Adrenal gland (tissue), 5 donors: ENCODE results near the gene UBXN11.

ENCODE experiments used
- POLR2A ChIP-seq, 2 donors: fragments of 450-650 bp; IDR thresholded peaks; one replicate each; pipeline ENCODE4 v1.6.1; 2017; ENCODE audit warnings: antibody characterized with exemption in 2 of 2, mild to moderate bottlenecking in 2 of 2, moderate library complexity in 1 of 2
- TF ChIP-seq, protein P1 (sequence below), 6 experiments: fragments of 450-650 bp in 4 of 6; fragments of 200-600 bp in 2 of 6; sonication (generic) in 1 of 6; IDR thresholded peaks; 1 replicate in 5 of 6; 2 replicates in 1 of 6; pipeline versions ENCODE4 v1.5.1 to v1.8.0; 2016 to 2021; ENCODE audit warnings: antibody characterized with exemption in 6 of 6, mild to moderate bottlenecking in 2 of 6, moderate library complexity in 1 of 6
- donor health status: DM: no; HTN: no; CAD: no.

DNA sequence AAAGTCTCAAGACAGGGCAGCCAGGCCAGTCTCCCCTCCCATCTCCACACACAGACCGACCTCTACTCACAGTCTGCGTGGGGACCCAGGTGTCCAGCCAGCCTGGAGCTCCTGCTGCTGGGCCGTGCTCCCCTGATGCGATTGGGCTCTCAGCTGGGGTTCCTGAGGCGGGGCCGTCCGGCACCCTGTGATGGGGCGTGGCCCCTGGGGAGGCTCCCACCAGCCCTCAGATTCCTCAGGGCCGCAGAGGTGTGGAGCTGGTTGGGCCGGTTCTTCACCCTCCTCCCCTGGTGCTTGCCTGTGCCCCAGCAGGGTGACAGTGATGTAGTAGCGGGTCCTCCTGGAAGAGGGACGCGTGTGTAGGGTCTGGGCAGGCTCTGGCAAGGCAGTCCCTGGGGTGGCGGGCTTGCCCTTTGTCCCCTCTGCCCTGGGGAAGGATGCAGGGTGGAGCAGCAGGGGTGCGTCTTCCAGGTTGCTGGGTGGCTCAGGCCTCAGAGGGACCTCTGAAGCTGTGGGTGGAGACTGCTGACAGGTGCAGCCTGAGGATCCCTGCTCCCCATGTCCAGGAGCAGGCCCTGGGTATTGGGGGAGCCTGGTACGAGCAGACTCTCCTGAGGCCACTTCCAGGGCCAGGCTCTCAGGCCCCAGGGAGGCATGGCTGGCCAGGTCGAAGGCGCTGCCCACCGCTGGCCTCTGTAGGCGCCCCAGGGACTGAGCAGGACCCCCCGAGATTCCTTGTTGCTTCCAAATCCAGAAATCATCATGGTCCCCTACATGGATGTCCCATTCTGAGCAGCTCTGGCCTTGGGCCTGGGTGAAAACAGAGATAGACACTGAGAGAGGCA lies 47.8 kb upstream of the UBXN11 start, which contains the start of gene CRYBG2:
- TF ChIP-seq, protein P1, sequence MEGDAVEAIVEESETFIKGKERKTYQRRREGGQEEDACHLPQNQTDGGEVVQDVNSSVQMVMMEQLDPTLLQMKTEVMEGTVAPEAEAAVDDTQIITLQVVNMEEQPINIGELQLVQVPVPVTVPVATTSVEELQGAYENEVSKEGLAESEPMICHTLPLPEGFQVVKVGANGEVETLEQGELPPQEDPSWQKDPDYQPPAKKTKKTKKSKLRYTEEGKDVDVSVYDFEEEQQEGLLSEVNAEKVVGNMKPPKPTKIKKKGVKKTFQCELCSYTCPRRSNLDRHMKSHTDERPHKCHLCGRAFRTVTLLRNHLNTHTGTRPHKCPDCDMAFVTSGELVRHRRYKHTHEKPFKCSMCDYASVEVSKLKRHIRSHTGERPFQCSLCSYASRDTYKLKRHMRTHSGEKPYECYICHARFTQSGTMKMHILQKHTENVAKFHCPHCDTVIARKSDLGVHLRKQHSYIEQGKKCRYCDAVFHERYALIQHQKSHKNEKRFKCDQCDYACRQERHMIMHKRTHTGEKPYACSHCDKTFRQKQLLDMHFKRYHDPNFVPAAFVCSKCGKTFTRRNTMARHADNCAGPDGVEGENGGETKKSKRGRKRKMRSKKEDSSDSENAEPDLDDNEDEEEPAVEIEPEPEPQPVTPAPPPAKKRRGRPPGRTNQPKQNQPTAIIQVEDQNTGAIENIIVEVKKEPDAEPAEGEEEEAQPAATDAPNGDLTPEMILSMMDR (IDR thresholded peaks at IDR 0.05) = no peak
- no peak for TF ChIP-seq POLR2A (IDR thresholded peaks at IDR 0.05)
